ENCODE measurements around the gene ZNG1A.
"Not testable (repeated sequence)": the region's sequence is repeated elsewhere in the genome, so short reads cannot be mapped to it uniquely, and the experiment has no call there.

The ZNG1A gene

DNA sequence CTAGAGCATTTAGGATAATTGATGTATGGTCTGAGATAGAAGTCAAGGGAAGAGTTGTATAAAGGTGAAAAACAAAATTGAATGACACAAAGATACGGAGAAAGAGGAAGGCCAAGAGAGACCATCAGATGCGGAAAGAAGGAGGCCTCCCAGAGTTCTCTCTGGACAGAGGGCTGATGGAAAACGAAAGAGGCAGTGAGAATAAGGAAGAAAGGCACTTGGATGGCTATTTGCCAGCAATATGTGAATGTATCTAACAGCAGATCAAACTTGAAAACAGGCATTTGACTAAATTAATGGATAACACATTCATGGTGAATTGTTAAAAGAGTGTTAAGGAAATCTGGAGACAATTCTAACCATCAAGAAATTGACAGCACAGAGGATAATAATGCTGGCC lies 33.4 kb upstream of the ZNG1A start:
- POLR2A ChIA-PET = no interaction called here
- no peak for DNase-seq (ENCODE audit: extremely low spot score)
- TF ChIP-seq FOXA1 (IDR thresholded peaks at IDR 0.05) (no peak), PKNOX1 (IDR thresholded peaks at IDR 0.05) (no peak), SUZ12 (IDR thresholded peaks at IDR 0.05) (no peak), NFRKB (IDR thresholded peaks at IDR 0.05) (no peak), ARNT (IDR thresholded peaks at IDR 0.05) (no peak), CTBP1 (IDR thresholded peaks at IDR 0.05; ENCODE audit: borderline replicate concordance) (no peak), L3MBTL2 (conservative IDR thresholded peaks at IDR 0.05) (no peak), BHLHE40 (IDR thresholded peaks at IDR 0.05; ENCODE audit: borderline replicate concordance) (no peak), FOXK2 (IDR thresholded peaks at IDR 0.05) (no peak), ELF4 (IDR thresholded peaks at IDR 0.05) (no peak), ZNF384 (IDR thresholded peaks at IDR 0.05) (no peak), FOXM1 (IDR thresholded peaks at IDR 0.05; ENCODE audit: borderline replicate concordance) (no peak), SP1 (IDR thresholded peaks at IDR 0.05) (no peak)
- CTCF ChIA-PET = interaction anchor here (0.6 kb wide), 1 partner anchor 790 kb away, joined by 4 read pairs; no protein-coding TSS in a partner anchor

DNA sequence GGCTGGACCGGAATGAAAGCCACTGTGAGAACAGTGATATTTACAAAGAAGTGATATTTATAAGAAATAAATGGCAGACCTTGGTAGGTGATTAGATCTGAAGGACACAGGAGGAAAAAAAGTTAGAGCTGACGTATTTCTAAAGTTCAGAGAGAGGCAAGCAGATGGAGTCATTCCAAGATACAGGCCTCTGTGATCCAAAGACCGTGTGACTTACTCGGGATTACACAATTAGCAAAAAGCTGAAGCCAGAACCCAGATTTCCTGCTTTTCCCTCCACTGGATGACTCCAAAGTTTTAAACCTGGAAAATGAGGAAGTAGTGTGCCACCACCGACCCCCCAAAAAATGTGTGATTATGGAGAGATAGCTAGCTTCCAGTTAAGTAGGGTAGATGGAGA lies 32.7 kb upstream of the ZNG1A start:
- POLR2A ChIA-PET = no interaction called here
- CTCF ChIA-PET = no interaction called here
- no peak for TF ChIP-seq TARDBP (IDR thresholded peaks at IDR 0.05)
- TF ChIP-seq FOXM1 (IDR thresholded peaks at IDR 0.05; ENCODE audit: borderline replicate concordance) = no peak
- TF ChIP-seq NFRKB (IDR thresholded peaks at IDR 0.05) = no peak
- no peak for TF ChIP-seq BHLHE40 (IDR thresholded peaks at IDR 0.05; ENCODE audit: borderline replicate concordance)
- no peak for TF ChIP-seq PKNOX1 (IDR thresholded peaks at IDR 0.05)
- no peak for DNase-seq (ENCODE audit: extremely low spot score)

DNA sequence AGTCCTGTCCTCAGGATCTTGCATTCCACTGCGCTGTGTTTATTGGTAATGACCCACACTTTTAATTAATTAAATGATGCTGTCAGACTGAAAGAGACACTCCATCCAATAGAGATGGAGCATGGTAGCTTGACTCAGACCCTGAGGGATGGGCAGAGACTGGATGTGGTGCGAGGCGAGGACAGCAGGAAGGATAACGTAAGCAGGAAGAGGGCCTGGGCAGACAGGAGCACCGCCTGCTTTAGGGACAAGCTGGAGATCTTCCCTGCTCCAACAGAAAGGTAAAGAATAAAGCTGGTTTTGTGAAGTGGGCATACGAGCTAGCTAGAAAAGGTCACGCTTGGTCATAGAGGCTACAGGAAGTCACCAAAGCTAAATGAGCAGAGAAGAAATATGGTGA lies 32.2 kb upstream of the ZNG1A start:
- ChIA-PET POLR2A (no interaction called here), CTCF (no interaction called here)
- TF ChIP-seq TARDBP (IDR thresholded peaks at IDR 0.05) (no peak), ZNF384 (IDR thresholded peaks at IDR 0.05) (no peak), SP1 (IDR thresholded peaks at IDR 0.05) (no peak), L3MBTL2 (conservative IDR thresholded peaks at IDR 0.05) (no peak)
- no peak for DNase-seq (ENCODE audit: extremely low spot score)

DNA sequence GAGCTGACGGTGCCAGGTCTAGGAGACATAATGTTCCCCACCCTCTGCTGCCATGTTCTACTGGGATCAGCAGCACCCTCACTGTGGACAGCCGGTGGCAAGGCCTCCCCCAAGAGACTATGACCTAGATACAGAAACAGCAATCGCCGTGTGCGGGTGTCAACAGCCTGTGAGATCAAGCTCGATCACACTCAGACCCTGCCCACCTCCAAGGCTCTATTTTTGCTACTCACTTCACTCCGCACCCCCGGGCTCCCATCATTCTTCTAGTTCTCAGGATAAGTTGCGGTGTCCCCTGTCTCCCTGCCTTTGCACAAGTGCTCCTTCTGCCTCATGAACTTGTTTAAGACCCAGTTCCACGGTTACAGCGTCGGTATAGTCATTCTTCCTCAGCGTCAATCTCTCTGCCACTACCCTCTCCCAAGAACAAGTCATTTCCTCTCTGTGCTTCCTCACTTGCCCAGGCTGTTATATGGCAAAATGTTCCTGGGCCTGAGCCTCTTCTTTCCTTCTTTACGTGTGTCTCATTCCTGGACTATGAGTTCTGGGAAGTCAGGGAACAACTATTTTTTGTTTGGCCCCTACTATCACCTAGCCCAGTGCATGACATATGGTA lies 30.4 kb upstream of the ZNG1A start:
- ChIA-PET CTCF (no interaction called here), POLR2A (no interaction called here)
- TF ChIP-seq FOXM1 (IDR thresholded peaks at IDR 0.05; ENCODE audit: borderline replicate concordance) (no peak), ELF4 (IDR thresholded peaks at IDR 0.05) (no peak), ZNF384 (IDR thresholded peaks at IDR 0.05) (no peak), LEF1 (IDR thresholded peaks at IDR 0.05; ENCODE audit: borderline replicate concordance) (no peak), BHLHE40 (IDR thresholded peaks at IDR 0.05; ENCODE audit: borderline replicate concordance) (no peak), FOXK2 (IDR thresholded peaks at IDR 0.05) (no peak), PKNOX1 (IDR thresholded peaks at IDR 0.05) (no peak), L3MBTL2 (conservative IDR thresholded peaks at IDR 0.05) (no peak), TARDBP (IDR thresholded peaks at IDR 0.05) (no peak), NFRKB (IDR thresholded peaks at IDR 0.05) (no peak), ARNT (IDR thresholded peaks at IDR 0.05) (no peak), SP1 (IDR thresholded peaks at IDR 0.05) (no peak), FOXA1 (IDR thresholded peaks at IDR 0.05) (no peak), HDGF (IDR thresholded peaks at IDR 0.05; ENCODE audit: borderline replicate concordance) (no peak), CTBP1 (IDR thresholded peaks at IDR 0.05; ENCODE audit: borderline replicate concordance) (no peak), SUZ12 (IDR thresholded peaks at IDR 0.05) (no peak)
- no peak for DNase-seq (ENCODE audit: extremely low spot score)

- DNase-seq (ENCODE audit: extremely low spot score) = no peak
- POLR2A ChIA-PET = no interaction called here
- CTCF ChIA-PET = no interaction called here
- no peak for TF ChIP-seq BHLHE40 (IDR thresholded peaks at IDR 0.05; ENCODE audit: borderline replicate concordance)
- no peak for TF ChIP-seq FOXA1 (IDR thresholded peaks at IDR 0.05)
- no peak for TF ChIP-seq SUZ12 (IDR thresholded peaks at IDR 0.05)
- TF ChIP-seq LEF1 (IDR thresholded peaks at IDR 0.05; ENCODE audit: borderline replicate concordance) = no peak
- no peak for TF ChIP-seq FOXM1 (IDR thresholded peaks at IDR 0.05; ENCODE audit: borderline replicate concordance)
- no peak for TF ChIP-seq PKNOX1 (IDR thresholded peaks at IDR 0.05)
- TF ChIP-seq NFRKB (IDR thresholded peaks at IDR 0.05) = no peak
- no peak for TF ChIP-seq ZNF384 (IDR thresholded peaks at IDR 0.05)
- no peak for TF ChIP-seq CTBP1 (IDR thresholded peaks at IDR 0.05; ENCODE audit: borderline replicate concordance)
- TF ChIP-seq ARNT (IDR thresholded peaks at IDR 0.05) = no peak
- TF ChIP-seq ELF4 (IDR thresholded peaks at IDR 0.05) = no peak
- TF ChIP-seq HDGF (IDR thresholded peaks at IDR 0.05; ENCODE audit: borderline replicate concordance) = no peak
- no peak for TF ChIP-seq SP1 (IDR thresholded peaks at IDR 0.05)
- no peak for TF ChIP-seq L3MBTL2 (conservative IDR thresholded peaks at IDR 0.05)
- no peak for TF ChIP-seq TARDBP (IDR thresholded peaks at IDR 0.05)
- TF ChIP-seq FOXK2 (IDR thresholded peaks at IDR 0.05) = no peak
Measured at GRCh38 chr9:206481-206880, 27.6 kb upstream of the ZNG1A start.

DNA sequence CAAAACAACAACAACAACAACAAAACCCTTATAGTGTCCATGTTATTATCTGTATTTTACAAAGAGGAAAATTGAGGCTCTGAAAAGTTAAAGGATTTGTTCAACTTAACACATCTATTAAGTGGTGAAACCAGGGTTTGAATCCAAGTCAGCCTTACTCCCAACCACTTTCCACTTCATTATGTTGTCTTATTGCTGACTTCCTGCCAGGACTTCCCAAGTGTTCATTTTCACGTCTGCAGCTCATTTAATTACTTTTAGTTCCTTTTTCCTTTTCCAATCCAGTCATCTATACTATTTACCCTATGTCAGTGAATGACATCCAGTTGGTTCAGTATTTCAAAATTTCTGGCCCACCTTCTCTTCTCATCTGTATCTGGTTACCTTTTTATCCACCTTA lies 20.7 kb upstream of the ZNG1A start:
- DNase-seq (ENCODE audit: extremely low spot score); POLR2A ChIA-PET; CTCF ChIA-PET: not testable (repeated sequence)

GRCh38 chr9:178140-178825 lies 573 bp downstream of the ZNG1A start:
- POLR2A ChIA-PET; DNase-seq (ENCODE audit: extremely low spot score); CTCF ChIA-PET: not testable (repeated sequence)

- POLR2A ChIA-PET; DNase-seq (ENCODE audit: extremely low spot score); CTCF ChIA-PET: not testable (repeated sequence)
Measured at GRCh38 chr9:169757-170156, 9.1 kb downstream of the ZNG1A start.

DNA sequence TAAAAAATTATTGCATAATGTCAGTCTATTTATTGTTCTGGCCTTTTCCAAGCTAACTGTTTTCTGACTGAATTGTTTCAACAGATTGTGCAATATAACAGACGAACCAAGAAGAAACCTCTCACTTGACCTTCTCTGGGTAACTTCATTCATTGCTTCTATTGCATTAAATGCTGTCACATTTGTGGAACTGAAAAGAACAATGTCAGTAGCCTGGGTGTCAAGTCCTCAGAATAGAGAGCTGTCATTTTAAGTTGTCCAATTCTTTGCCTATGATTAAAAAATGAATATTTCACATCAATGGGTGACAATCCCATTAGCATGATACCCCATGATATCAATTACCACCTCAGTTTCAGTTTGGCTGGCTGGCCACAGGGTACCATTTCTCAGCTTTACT lies 19.0 kb downstream of the ZNG1A start:
- POLR2A ChIA-PET; CTCF ChIA-PET; DNase-seq (ENCODE audit: extremely low spot score): not testable (repeated sequence)

- POLR2A ChIA-PET, CTCF ChIA-PET: not testable (repeated sequence)
Measured at GRCh38 chr9:151173-151572, 27.7 kb downstream of the ZNG1A start.

More at GRCh38 chr9:151173-151572, 27.7 kb downstream of the ZNG1A start:
- not testable (repeated sequence) for DNase-seq (ENCODE audit: extremely low spot score)

Data from HEK293T (cell line).